Pancreas (tissue), 10 donors: Measurements from ENCODE around the gene CRPPA. TPM values are rescaled to one million over a fixed set of nuclear protein-coding genes. Genes with fewer than 3 reads are reported as not detected.

Experiments
- ATAC-seq, 4 donors: fragments of 200-7000 bp; cut with Tn5 transposase; one replicate each; pipeline versions ENCODE4 v1.8.0 to v1.9.1; 2020; ENCODE audit warnings: mild to moderate bottlenecking in 4 of 4, moderate library complexity in 4 of 4
- DNase-seq, 6 donors: peaks; one replicate each; pipeline ENCODE4 v3.0.0-alpha.2; 2020
- FAIRE-seq: peaks from 2 replicates; lab custom pipeline; 2012; peaks lifted over from hg19 to GRCh38; lab: Jason Lieb, UNC
- H3K27ac ChIP-seq, 4 donors: fragments of 200-600 bp; sonication (generic); 1 replicate in 3 of 4; 2 replicates in 1 of 4; pipeline versions ENCODE4 v1.5.0 to v1.8.0; 2020
- H3K27me3 ChIP-seq, 4 donors: fragments of 200-600 bp; one replicate each; pipeline ENCODE4 v1.8.0; 2021
- H3K36me3 ChIP-seq, 3 donors: fragments of 200-600 bp; sonication (generic) in 1 of 3; one replicate each; pipeline versions ENCODE4 v1.5.0 to v1.8.0; 2020 to 2021
- H3K4me1 ChIP-seq, 3 donors: fragments of 200-600 bp; one replicate each; pipeline ENCODE4 v1.8.0; 2021
- H3K4me3 ChIP-seq, 4 donors: fragments of 200-600 bp; sonication (generic) in 2 of 4; one replicate each; pipeline versions ENCODE4 v1.5.0 to v1.8.0; 2020 to 2021
- H3K9me3 ChIP-seq, 4 donors: fragments of 200-600 bp; one replicate each; pipeline ENCODE4 v1.8.0; 2021
- CTCF ChIP-seq, 4 donors: fragments of 200-600 bp; sonication (generic) in 3 of 4; IDR thresholded peaks; one replicate each; pipeline versions ENCODE4 v1.5.0 to v1.8.0; 2021; ENCODE audit warnings: antibody characterized with exemption in 4 of 4
- WGBS, 2 donors: extraction: QIAGEN DNeasy Blood & Tissue Kit; methylation state at CpG; one replicate each; pipeline ENCODE4 v1.1.7; 2013; 5-methylcytosine and 5-hydroxymethylcytosine counted together
- intact Hi-C, 3 donors: fragments of 100-400 bp; cut with DNase I; formaldehyde crosslinking; loops; one replicate each; pipeline versions ENCODE4 v1.11.1 to v1.14.2; 2022
- polyA plus RNA-seq, 2 donors: library from polyadenylated mRNA; stranded (reverse); fragments of 200-250 nt; gene quantifications; one replicate each; pipeline ENCODE4 v1.2.3, GENCODE V29; 2013
- total RNA-seq, 6 donors: library from RNA; stranded (reverse); fragmentation: NEBNext Ultra II Directional in 4 of 6; extraction: Animal tissue kit (Norgen Biotek cat#: 25700) in 4 of 6; gene quantifications; one replicate each; pipeline versions ENCODE4 v1.2.1 to v1.2.4, GENCODE V29; 2021 to 2023
- donor health status: healthy with polysubstance abuse.
- donor health status: DM: no; HTN: no; CAD: no; lungs with moderate emphysema.
- donor health status: DM: no; HTN: no; CAD: no.
- donor health status: control.
- donor health status: control.
- donor health status: Bipolar disorder and iron deficiency.
- donor health status: DM: yes; HTN: yes; CAD: no.
- donor health status: DM: no; HTN: no; CAD: no.
- donor health status: DM: no; HTN: no; CAD: no.
- donor health status: DM: yes; HTN: yes; CAD: no.

The CRPPA gene
- total and polyA plus RNA-seq, 8 donors: 0.53 to 2.2 (median 1.5) TPM

- WGBS, 2 donors: 45 to 54% methylated on average over 7 of the region's 7 CpGs
- ATAC-seq: peak in 1 of 4 donors; percentile 46
- no peak for TF ChIP-seq CTCF (IDR thresholded peaks at IDR 0.05)
- no peak for FAIRE-seq
- H3K27ac ChIP-seq: no peak overlapping the region
- DNase-seq: peak in 3 of 6 donors; percentile 59 to 73 (median 61)
- H3K4me3 ChIP-seq: no peak overlapping the region
- intact Hi-C loops: no loop called here
- H3K36me3 ChIP-seq: no peaks in the 10 kb centered on the region
- peaks cover 0 to 11% (median 3%) of the 10 kb centered on the region in 3 donors for H3K4me1 ChIP-seq
- no peaks in the 10 kb centered on the region for H3K27me3 ChIP-seq
- H3K9me3 ChIP-seq: no peaks in the 10 kb centered on the region
These were observed 4.8 kb downstream of the CRPPA start for GRCh38 chr7:16416289-16417282.

GRCh38 chr7:16412274-16413254 lies 8.8 kb downstream of the CRPPA start:
- H3K4me1 ChIP-seq: peaks cover 0 to 4% (median 0%) of the 10 kb centered on the region in 3 donors
- no peak for TF ChIP-seq CTCF (IDR thresholded peaks at IDR 0.05)
- intact Hi-C loops: no loop called here
- no peaks in the 10 kb centered on the region for H3K36me3 ChIP-seq
- no peaks in the 10 kb centered on the region for H3K27me3 ChIP-seq
- FAIRE-seq: no peak
- no peak overlapping the region for H3K4me3 ChIP-seq
- no peak overlapping the region for H3K27ac ChIP-seq
- no peaks in the 10 kb centered on the region for H3K9me3 ChIP-seq
- peak in 1 of 4 donors; percentile 38 for ATAC-seq
- DNase-seq: no peak
- 68 to 76% methylated on average over 8 of the region's 8 CpGs for WGBS, 2 donors

GRCh38 chr7:16411391-16411790 lies 9.9 kb downstream of the CRPPA start:
- Histone ChIP-seq H3K36me3 (no peaks in the 10 kb centered on the region), H3K27ac (no peak overlapping the region), H3K4me3 (no peak overlapping the region), H3K4me1 (peaks cover 0 to 4% (median 0%) of the 10 kb centered on the region in 3 donors), H3K9me3 (no peaks in the 10 kb centered on the region), H3K27me3 (no peaks in the 10 kb centered on the region)
- no peak for TF ChIP-seq CTCF (IDR thresholded peaks at IDR 0.05)
- DNase-seq (no peak), FAIRE-seq (no peak), ATAC-seq (no peak)
- intact Hi-C loops: no loop called here
- WGBS, 2 donors: 94 to 97% methylated on average over 2 of the region's 2 CpGs

GRCh38 chr7:16409777-16410176 lies 11.6 kb downstream of the CRPPA start:
- no peaks in the 10 kb centered on the region for H3K9me3 ChIP-seq
- H3K4me1 ChIP-seq: peaks cover 0 to 4% (median 0%) of the 10 kb centered on the region in 3 donors
- no peak for TF ChIP-seq CTCF (IDR thresholded peaks at IDR 0.05)
- intact Hi-C loops: no loop called here
- H3K27ac ChIP-seq: no peak overlapping the region
- DNase-seq (no peak), FAIRE-seq (no peak), ATAC-seq (no peak)
- H3K36me3 ChIP-seq: no peaks in the 10 kb centered on the region
- H3K4me3 ChIP-seq: no peak overlapping the region
- no peaks in the 10 kb centered on the region for H3K27me3 ChIP-seq
